GM12892 (cell line): Measurements from ENCODE around the gene PTPRK.

ENCODE experiments used
- DNase-seq: peaks from one replicate; pipeline ENCODE4 v3.0.0; 2011; ENCODE audit not compliant: insufficient read length
- FAIRE-seq: peaks from 2 replicates; lab custom pipeline; 2011; peaks lifted over from hg19 to GRCh38; lab: Jason Lieb, UNC
- POLR2A ChIP-seq: IDR thresholded peaks from 2 replicates; pipeline ENCODE4 v1.6.1; 2011; ENCODE audit warnings: low read depth, low read length, control low read depth
- POLR2AphosphoS5 ChIP-seq: IDR thresholded peaks from 2 replicates; pipeline ENCODE4 v1.6.1; 2011; ENCODE audit warnings: low read depth, low read length, control low read depth
- TAF1 ChIP-seq: IDR thresholded peaks from 2 replicates; pipeline ENCODE4 v1.6.1; 2011; ENCODE audit warnings: low read depth, mild to moderate bottlenecking, control low read depth, low read length, borderline replicate concordance

Gene PTPRK

DNA sequence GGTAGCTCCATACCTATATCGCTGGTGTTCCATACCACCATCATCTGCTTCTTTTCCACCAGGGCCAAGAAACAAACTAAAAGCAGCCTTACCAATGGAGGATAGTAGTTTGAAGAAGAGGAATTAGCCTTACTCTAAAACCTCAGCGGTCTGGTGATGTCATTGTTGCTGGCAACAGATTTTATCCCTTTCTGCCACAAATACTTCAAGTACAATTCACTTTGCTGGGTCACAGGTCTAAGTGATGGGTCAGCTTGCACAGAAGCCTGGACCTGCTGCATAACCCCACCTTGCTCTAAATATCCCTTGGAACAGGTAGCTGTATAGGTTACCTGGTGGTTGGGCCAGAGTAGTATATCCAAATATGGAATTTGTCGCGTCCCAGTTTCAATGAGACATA, 566.3 kb downstream of the PTPRK start:
- FAIRE-seq (no peak), DNase-seq (no peak)
- TF ChIP-seq POLR2A: no peak
- TF ChIP-seq POLR2AphosphoS5: no peak
- TF ChIP-seq TAF1: no peak

DNA sequence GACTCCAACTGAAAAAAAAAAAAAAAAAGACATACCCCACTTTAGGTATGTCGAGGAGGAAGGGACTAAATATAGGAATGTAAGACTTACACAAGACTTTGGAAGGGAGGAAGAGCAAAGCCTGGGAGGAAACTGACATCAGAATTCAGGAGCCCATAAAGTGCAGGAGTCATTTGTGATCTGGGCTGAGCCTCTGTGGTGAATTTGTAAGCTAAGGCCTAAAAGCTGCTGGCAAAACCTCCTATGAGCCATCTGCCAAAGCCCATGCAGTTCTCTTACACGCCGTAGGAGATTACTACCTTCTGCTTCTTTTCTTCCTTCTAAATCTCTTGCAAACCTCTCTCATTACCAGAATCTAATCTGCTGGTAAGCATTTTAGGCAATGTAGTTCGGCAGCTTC, 567.6 kb downstream of the PTPRK start:
- DNase-seq: no peak
- no peak for FAIRE-seq
- TF ChIP-seq POLR2AphosphoS5: no peak
- TF ChIP-seq TAF1: no peak
- no peak for TF ChIP-seq POLR2A

DNA sequence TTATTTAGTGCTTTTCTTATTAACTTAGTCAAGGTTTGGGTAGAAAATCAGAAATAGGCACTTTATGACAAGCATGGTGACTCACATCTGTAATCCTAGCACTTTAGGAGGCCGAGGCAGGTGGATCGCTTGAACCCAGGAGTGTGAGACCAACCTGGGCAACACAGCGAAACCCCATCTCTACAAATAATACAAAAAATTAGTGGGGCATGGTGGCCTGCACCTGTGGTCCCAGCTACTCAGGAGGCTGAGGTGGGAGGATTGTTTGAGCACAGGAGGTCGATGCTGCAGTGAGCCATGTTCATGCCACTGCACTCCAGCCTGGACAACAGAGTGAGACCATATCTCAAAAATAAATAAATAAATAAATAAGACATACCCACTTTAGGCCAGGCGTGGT, 568.2 kb downstream of the PTPRK start:
- no peak for DNase-seq
- TF ChIP-seq POLR2AphosphoS5 (no peak), POLR2A (no peak), TAF1 (no peak)
- FAIRE-seq: no peak

DNA sequence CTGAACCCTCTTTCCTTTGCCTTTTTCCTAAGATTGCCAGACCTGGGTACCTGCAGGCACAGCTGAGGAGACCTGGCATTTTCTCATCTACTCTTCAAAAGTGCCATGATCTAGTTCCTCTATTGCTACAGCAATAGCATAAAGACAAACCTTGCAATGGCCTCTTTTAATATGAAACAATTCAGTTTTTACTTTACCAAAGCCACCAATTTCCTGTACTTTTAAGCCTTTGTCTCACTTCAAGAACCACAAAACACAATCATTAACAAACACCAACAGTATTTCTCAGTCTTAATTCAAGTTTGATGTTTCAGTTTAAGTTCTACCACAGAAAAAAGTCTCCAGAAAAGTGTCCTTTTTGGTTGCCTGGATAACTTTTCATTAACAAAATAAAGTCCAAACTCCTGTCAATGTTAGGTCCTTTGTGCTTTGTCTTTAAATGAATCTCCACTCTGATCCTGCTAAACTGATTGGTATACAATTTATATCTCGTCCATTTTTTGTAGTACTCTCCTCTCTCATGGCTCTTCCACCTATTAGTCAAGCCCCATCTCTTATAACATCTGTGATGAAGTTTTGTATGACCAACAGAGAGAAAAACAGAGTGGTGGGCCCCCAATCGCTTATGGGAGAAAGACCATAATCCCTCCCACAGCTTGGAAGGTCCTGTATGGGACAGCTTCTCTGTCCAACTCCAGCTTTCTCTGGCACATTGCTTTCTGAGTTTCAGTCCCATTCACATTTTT, 569.1 kb downstream of the PTPRK start:
- no peak for TF ChIP-seq TAF1
- FAIRE-seq: no peak
- no peak for DNase-seq

DNA sequence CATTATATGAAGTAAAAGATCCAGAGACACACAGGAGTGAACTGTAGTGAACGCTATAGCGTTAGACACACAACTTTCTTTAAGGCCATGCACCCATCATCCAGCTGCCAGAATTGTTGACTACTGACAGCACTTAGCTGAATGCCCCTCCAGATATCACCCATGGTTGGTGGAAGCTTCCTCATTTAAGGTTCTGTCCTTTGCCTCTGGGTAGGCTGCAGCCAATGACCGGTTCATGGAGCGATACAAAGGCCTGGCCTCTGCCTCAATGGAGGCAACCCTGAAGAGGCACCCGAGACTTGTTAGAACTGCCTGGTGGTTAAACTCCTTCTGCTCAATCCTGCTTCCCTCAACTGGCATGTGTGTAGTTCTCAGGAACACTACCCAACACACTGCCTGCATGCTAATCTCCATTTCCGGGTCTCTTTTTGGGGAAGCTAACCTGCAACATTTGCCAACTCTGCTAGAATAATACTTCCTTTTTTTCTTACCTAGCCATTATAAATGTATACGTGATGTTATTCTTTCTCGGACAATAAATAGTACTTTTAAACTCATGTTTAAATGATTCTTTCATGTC, 569.7 kb downstream of the PTPRK start:
- TF ChIP-seq POLR2AphosphoS5: no peak
- TF ChIP-seq POLR2A: no peak
- TF ChIP-seq TAF1: no peak
- DNase-seq (no peak), FAIRE-seq (no peak)

DNA sequence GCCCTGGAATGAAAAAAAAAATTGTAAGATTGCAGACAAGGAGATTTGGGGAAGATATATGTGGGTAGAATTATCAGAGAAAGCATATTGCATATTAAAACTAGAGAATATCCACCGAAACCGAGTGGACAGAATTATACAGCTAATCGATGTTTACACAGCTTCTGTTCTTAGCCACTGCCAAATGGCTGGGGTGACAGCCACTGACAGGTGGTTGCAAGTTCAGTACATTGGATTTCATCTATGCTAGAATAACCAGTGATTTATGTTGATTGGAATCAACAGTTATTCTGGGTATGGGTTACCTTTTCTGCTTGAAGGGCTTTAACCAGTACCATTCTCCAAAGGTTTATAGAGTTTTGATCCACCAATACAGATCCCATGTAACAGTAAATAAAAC, 571.1 kb downstream of the PTPRK start:
- no peak for TF ChIP-seq POLR2A
- TF ChIP-seq TAF1: no peak
- no peak for TF ChIP-seq POLR2AphosphoS5

DNA sequence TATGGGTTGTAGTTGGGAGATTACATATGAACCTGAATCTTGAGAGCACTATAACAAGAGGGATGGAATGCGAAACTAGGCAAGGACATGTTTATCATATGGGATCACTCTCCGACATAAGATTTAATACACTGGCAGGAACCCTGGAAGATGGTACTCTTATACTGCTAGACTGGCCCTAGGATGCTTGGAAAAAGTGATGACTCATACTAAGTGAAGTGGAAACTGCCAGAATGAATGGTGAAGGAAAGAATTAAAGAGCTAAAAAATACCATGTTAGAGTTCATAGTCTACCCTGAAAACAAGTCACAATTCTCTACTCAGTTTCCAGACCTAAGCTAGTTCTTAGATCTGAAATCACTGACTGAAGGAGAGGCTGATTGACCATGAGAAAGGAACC, 574.0 kb downstream of the PTPRK start:
- no peak for DNase-seq
- FAIRE-seq: no peak
- TF ChIP-seq TAF1 (no peak), POLR2A (no peak), POLR2AphosphoS5 (no peak)

More for the DNA sequence above, 571.1 kb downstream of the PTPRK start:
- no peak for DNase-seq
- FAIRE-seq: no peak

DNA sequence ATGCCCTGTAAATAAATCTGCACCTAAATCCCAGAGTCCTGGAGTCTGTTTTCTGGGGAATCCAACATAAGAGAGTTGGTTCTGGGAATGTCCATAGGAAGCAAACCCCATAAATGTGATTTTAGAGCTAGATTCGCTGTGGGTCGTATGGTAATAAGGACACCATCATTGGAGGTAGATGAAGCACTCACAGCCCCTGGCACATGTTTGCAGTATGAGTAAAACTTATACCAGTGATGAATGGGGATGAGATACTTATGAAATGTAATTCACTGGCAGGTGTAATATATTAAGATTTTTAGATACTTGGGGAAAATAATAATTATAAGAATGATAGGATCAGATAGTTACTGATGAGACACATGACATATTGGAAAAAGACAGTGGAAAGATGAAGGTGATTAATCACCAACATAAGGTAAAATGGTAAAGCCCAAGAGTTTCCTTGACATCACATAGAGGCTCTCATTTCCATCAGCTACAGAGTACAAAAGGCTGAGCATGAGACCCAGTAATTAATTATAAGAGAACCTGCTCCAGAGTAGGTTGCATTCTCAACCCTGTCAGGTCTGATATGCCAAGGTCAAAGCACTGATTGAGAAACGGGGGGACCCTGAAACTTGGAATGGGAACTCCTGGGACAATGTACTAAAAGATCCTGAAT, 574.8 kb downstream of the PTPRK start:
- TF ChIP-seq TAF1: no peak
- no peak for TF ChIP-seq POLR2A
- TF ChIP-seq POLR2AphosphoS5: no peak
- DNase-seq: no peak
- FAIRE-seq: no peak

DNA sequence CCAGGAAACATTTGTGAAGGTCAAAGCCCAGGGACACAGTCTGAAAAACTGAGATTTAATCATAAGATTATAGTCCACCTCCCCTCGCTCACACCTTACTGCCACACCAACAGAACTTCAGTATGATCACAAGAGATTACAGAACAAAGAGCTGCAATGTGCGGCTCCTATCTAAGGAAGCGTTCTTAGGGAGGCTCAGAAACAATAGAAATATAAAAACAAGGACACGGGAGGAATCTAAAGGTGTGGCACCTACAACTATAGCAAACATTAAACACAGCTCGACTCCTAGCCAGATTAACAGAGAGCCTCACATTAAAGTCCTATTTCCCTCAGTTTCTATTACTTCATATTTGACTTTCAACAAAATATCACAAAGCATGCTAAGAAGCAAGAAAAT, 579.2 kb downstream of the PTPRK start:
- no peak for TF ChIP-seq POLR2A
- TF ChIP-seq TAF1: no peak
- no peak for FAIRE-seq
- DNase-seq: no peak

DNA sequence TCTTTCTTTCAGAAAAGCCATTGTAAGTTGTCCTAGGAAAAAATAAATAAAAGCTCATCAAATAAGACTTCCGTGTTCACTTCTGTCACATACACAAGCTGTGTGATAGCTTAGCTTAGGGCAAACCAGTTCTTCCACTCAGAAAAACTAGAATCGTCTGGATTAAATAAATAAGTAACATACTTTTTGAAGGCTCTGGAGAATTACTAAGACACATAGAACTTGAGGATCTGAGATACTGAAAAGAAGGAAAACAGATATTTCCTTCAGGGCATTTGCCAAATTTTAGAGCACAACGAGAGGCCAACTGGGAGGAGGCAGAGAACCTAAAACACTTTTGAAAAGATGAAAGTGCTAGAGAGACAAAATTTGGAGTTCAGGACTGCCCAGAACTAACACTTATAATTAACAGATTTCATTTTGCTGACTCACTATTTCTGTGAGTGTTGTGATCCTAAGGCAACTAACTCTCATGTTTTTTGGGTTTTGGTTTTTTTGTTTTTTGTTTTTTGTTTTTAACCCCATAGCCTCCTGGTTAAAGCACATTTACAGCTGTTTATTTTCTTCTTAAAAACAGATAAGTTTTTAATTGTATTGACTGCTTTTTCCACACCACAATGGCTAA, 580.8 kb downstream of the PTPRK start:
- no peak for TF ChIP-seq TAF1
- no peak for TF ChIP-seq POLR2AphosphoS5
- FAIRE-seq (no peak), DNase-seq (no peak)

DNA sequence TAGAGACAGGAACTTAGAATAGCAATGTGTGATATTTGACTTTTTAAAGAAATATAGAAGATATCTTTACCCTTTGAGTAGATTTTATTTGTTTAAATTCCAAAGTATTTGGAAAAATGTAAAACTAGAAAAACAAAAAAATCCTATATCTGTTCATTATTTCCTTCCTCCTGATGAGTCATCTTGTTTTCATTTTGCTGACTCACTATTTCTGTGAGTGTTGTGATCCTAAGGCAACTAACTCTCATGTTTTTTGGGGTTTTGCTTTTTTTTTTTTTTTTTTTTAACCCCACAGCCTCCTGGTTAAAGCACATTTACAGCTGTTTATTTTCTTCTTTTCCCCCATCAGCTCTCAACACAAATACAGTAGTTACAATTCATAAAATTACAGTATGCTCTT, 581.7 kb downstream of the PTPRK start:
- DNase-seq (no peak), FAIRE-seq (no peak)
- TF ChIP-seq POLR2A (no peak), POLR2AphosphoS5 (no peak), TAF1 (no peak)
